Kidney epithelial cell (primary cell): ENCODE results near the gene ISL2. TPM values are rescaled to one million over a fixed set of nuclear protein-coding genes. Genes with fewer than 3 reads are reported as not detected.

Experiments used
- DNase-seq: peaks from one replicate; pipeline ENCODE4 v3.0.0-alpha.2; 2010; ENCODE audit warnings: low read depth
- H3K27me3 ChIP-seq: 2 replicates; pipeline ENCODE4 v1.6.0; 2011; ENCODE audit warnings: low read length; ENCODE audit not compliant: control insufficient read depth, insufficient read depth
- H3K36me3 ChIP-seq: 2 replicates; pipeline ENCODE4 v1.5.1; 2011; ENCODE audit warnings: low read length; ENCODE audit not compliant: control insufficient read depth, insufficient read depth
- H3K4me3 ChIP-seq: 2 replicates; pipeline ENCODE4 v1.5.1; 2011; ENCODE audit warnings: low read depth, mild to moderate bottlenecking, control low read depth, low read length
- CTCF ChIP-seq: IDR thresholded peaks from 2 replicates; pipeline ENCODE4 v1.5.1; 2011; ENCODE audit warnings: mild to moderate bottlenecking, moderate library complexity, low read length, control low read depth, inconsistent platforms; ENCODE audit not compliant: insufficient read depth, poor library complexity, severe bottlenecking
- total RNA-seq: library from RNA; depleted of rRNA; stranded (reverse); fragments of >200 nt; gene quantifications from 2 replicates; pipeline ENCODE4 v1.2.3, GENCODE V29; 2015

Gene ISL2
- total RNA-seq, 1 donor from 2014 or later, result 1.8 TPM

GRCh38 chr15:76380249-76380648, 43.7 kb downstream of the ISL2 start:
- no peaks in the 10 kb centered on the region for H3K27me3 ChIP-seq
- H3K4me3 ChIP-seq, result no peak overlapping the region
- no peak for DNase-seq
- no peaks in the 10 kb centered on the region for H3K36me3 ChIP-seq
- no peak for TF ChIP-seq CTCF

DNA sequence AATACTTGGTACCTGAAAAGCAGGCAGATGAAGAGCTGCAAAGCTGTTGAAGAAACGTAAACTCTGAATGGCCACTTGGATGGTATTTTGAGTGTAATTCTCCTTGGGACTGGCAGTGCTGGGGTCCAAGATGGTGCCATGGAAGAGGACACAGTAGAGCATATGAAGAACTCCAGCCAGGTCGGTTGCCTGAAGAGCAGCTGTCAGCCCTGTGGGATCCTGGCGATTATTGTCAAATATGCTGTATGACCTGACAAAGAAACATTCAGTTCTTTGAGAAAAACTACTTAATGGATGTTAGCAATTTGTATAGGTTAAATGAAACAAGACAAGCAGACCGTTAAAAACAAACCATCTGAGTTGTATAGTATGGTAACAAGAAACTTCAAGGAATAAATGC, 44.8 kb downstream of the ISL2 start:
- Histone ChIP-seq H3K4me3 (no peak overlapping the region), H3K27me3 (no peaks in the 10 kb centered on the region), H3K36me3 (no peaks in the 10 kb centered on the region)
- no peak for DNase-seq
- TF ChIP-seq CTCF, result no peak

GRCh38 chr15:76382987-76383728, 46.6 kb downstream of the ISL2 start:
- Histone ChIP-seq H3K27me3 (no peaks in the 10 kb centered on the region), H3K36me3 (no peaks in the 10 kb centered on the region), H3K4me3 (no peak overlapping the region)
- no peak for TF ChIP-seq CTCF
- no peak for DNase-seq

DNA sequence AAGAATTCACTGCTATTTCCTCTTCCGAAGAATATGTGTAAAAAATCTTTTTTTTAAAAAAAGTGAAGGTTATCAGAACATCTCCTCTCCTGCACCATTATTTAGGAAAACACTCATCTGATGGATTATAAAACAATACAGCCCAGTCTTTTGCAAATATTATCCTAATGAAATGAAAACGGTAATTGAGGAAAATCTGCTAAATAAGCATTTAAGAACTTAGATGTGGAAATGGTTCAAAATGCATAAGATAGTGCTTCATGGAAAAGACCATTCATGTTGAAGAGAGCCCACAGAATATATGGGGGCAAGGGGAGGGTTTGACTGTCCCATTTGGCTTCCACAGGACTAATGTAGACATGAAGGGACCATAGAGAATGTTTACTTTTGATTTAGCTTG, 47.8 kb downstream of the ISL2 start:
- no peak overlapping the region for H3K4me3 ChIP-seq
- no peak for TF ChIP-seq CTCF
- DNase-seq, result no peak
- no peaks in the 10 kb centered on the region for H3K27me3 ChIP-seq
- no peaks in the 10 kb centered on the region for H3K36me3 ChIP-seq

GRCh38 chr15:76386178-76386577, 49.6 kb downstream of the ISL2 start:
- DNase-seq, result no peak
- Histone ChIP-seq H3K4me3 (no peak overlapping the region), H3K27me3 (no peaks in the 10 kb centered on the region), H3K36me3 (no peaks in the 10 kb centered on the region)
- no peak for TF ChIP-seq CTCF

GRCh38 chr15:76386926-76387325, 50.4 kb downstream of the ISL2 start:
- no peaks in the 10 kb centered on the region for H3K36me3 ChIP-seq
- no peak for DNase-seq
- H3K27me3 ChIP-seq, result no peaks in the 10 kb centered on the region
- TF ChIP-seq CTCF, result no peak
- no peak overlapping the region for H3K4me3 ChIP-seq
